Fibroblast of skin of right biceps (primary cell): ENCODE measurements around the gene STX12.

Source experiments
- DNase-seq: peaks from one replicate; pipeline ENCODE4 v3.0.0-alpha.2; 2013

The STX12 gene

DNA sequence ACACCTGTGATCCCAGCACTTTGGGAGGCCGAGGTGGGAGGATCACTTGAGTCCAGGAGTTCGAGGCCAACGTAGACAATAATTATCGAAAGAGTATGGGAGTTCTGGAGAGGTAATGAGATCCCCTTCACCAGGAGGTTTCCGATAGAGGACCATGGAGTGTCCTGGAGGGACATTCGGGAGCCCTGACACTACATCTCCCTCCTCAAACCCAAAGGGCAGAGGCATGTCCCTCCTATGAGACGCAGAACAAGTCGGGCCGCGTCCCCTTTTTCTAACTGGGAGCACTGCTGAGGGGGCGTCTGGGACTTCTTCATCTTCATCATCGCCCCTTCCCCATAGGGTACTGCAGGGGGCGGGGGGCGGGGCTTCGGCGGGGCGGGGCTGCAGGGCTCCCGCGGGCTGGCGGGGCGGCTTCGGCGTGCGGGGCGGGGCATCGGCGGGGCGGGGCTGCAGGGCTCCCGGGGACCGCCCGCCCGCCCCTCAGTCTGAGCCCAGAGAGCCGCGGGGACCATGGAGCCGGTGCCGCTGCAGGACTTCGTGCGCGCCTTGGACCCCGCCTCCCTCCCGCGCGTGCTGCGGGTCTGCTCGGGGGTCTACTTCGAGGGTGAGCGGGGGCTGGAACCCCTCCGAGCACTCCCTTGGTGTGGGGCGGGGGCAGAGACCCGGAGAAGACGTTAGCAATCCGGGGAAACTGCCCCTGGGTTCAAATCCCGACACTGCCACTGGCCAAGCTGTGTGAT lies 99.2 kb downstream of the STX12 start, which contains the start of gene THEMIS2:
TSS of gene THEMIS2 (plus strand) at position 486 of the 743 bp plus-strand sequence. CDS start at position 514, 28 bp downstream.
- DNase-seq, result peak; percentile 52

DNA sequence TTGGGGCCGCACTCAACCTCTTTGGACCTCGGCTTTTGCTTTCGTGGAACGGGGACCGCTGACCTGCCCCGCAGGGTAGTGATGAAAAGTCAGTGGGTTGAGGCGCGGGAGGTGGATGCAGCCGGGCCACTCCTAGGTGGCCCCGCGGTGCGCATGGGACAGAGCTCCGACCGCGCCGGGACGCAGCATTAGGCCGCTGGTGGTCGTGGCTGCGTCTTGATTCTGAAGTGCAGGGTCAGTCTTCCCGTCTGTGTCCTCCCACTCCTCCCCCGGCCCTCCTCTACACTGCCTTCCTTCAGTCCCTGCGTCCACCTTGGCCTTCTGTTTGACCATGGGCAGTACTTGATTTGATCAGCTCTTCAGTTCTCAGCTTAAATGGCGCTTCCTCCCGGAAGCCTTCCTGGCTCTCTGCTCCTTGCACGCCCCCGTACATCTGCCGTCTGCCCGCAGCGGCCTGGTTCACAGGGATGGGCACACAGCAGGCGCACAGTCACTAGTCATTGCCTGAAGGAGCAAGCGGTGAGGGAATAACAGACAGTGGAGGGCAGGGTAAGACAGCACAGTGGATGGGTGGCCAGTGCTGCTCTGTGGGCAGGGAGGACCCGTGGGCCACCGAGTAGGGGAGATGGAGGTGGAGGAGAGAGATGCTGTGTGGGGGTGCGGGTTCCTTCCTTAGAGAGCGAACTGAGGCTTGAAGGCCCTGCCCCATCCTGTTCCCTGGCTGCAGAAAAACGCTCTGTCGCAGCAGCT lies 100.0 kb downstream of the STX12 start:
- DNase-seq, result no peak

- DNase-seq, result no peak
Measured at GRCh38 chr1:27873671-27874384, 100.8 kb downstream of the STX12 start.
